NCI-H446 (cell line): ENCODE data around the gene SQSTM1.
"Not testable (repeated sequence)": the region's sequence is repeated elsewhere in the genome, so short reads cannot be mapped to it uniquely, and the experiment has no call there.

Source experiments
- DNase-seq, 2 experiments: peaks; one replicate each; lab custom pipeline; 2025; lab: John Stamatoyannopoulos, UW

The SQSTM1 gene

DNA sequence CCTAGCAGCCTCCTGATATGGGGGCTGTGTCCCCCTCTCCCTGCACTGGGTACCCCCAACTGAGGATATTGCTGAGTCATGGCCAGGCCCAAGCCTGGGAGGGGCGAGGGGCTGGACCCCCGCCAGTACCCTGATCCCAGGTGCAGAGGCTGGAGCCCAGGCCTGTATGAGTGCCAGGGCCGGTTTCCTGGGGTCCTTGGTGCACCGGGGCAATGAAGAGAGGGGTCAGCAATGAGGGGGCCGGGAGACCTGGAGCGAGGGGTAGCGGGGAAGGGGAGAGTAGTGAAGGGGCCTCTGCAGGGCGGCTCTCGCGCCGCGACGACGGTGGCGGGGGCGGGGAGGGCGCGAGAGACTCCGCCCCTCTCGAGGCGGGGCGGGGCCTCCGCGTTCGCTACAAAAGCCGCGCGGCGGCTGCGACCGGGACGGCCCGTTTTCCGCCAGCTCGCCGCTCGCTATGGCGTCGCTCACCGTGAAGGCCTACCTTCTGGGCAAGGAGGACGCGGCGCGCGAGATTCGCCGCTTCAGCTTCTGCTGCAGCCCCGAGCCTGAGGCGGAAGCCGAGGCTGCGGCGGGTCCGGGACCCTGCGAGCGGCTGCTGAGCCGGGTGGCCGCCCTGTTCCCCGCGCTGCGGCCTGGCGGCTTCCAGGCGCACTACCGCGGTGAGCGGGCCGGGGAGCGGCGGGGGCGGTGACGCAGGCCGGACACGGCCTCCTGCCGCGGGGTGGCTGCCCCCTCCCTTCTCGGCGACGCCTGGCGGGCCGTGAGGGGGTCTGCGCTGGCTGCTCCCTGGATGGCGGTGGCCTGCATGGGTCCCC lies at the start of gene SQSTM1:
Gene SQSTM1 (plus strand): TSS at position 423 of the 815 bp plus-strand sequence. CDS start 32 bp downstream, at position 455.
- DNase-seq, result peak in 1 of 2 experiments; percentile 86

DNA sequence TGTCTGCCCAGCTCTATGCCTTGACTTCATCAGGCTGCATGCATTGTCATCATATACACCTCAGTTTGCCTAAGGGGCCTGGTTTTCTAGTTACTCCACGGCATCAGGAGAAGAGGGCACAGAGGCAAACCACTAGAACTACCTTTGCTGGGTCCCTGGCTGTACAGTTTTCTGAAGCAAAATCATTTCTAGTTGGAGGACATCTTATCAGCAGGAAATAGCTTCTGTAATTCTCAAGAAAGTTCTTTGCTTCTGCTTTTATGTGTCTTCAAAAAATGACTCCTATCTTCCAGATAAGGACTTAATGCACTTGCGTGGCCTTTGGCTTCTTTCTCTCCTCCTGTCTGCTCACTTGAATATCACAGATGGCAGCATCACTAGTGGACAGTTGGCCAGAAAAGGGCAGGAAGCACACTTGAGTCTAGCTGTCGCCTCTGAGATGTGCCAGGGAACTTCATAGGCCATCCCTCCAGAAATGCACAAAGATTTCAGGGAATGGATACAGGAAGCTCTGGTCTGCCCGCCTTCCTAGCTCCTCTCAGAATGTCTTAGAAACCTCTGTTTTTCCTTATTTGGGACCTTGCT lies 49.3 kb upstream of the SQSTM1 start:
- DNase-seq, result no peak

DNA sequence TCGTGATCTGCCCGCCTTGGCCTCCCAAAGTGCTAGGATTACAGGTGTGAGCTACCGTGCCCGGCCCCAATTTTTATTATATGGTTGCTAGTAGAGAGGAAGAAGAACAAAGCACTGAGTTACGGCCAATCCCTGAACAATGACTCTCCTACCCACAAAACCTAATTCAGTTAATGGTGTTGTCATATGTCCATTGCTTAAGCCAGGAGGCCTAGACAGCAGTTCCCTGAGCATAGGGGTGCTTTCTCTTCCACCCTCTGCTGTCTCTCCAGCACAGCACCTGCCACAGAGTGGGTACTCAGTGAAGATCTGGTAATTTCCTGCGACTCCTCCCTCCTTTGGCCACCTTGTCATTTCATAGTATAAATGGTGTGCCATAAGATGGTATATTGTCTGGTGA lies 48.4 kb upstream of the SQSTM1 start:
- no peak for DNase-seq

DNA sequence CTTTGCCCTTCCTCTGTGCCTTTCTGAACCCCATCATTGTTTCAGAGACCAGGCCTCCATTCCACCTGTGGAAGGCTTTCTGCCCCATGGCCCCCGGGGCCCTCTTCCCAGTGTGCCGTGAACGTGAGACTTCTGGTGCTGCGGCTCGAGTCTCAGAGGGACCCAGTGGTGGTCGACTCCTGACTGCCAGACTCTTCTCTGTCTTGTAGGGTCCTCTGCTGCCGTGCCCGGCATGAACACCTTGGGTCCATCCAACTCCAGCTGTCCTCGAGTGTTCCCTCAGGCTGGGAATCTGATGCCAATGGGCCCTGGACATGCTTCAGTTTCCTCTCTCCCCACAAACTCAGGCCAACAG lies 47.0 kb upstream of the SQSTM1 start:
- no peak for DNase-seq

DNA sequence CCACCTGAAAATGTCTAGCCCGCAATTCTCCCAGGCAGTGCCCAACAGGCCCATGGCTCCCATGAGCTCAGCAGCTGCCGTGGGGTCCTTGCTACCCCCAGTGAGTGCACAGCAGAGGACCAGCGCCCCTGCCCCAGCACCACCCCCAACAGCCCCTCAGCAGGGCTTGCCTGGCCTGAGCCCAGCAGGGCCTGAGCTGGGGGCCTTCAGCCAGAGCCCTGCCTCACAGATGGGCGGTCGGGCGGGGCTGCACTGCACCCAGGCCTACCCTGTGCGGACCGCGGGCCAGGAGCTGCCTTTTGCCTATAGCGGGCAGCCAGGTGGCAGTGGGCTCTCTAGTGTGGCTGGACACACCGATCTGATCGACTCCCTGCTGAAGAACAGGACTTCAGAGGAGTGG lies 46.3 kb upstream of the SQSTM1 start:
- no peak for DNase-seq

DNA sequence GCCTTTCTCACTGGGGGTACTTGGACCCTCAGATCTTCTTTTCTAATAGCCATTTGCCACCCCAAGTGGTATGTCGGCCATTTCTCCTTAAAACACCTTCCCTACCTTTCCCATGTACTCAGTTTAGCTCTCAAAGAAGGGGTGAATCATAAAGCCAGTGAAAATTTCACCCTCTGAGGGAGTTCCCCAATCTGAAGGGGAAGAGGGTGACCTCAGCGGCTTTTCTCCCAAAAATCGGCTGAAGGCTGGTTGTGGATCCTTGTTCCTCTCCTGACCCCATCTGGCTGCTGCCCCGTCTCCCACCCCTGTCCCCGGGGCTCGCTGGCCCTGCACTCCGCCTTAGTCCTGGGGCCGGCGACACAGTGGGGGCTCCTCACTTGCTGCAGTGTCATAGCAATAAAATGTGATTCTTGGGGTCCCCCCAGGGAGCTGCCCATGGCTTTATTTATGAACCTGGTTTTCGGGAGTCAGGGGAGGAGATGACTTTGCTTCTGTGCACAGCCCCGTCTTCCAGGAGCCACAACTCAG lies 44.2 kb upstream of the SQSTM1 start:
- no peak for DNase-seq

DNA sequence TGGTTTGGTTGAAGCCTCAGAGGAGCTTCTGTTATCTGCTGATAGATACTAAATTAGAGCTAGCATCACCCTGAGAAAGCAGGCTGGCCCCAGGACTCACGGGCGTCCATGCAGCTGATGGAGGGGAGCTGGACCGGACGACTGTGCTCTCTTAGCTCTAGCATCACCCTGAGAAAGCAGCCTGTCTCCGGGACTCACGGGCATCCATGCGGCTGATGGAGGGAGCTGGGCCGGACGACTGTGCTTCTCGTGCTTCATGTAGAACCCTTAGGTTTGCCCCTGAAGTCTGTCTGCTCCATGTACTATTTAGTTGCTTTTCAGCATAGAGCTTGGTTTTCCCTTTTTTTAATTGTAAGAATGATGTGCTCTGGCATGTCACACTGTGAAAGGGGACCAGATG lies 43.2 kb upstream of the SQSTM1 start:
- DNase-seq, result no peak

DNA sequence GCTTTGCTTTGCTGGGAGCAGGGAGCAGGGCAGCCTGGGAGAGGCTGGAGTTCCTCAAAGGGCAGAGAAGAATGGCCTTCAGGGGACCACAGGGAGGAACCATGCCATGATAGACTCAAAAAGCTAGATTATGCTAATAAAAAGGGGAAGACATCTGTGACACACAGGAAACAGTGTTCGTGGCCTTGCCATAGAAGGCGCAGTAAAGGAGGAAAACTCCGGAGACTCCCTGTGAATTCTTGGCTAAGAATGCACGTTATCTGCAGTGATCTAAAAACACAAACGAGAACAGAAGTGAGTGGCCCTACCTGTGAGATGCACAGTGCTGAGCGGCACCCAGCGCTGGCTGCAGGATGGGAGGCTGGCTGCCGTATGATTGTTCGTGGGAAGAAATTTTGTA lies 42.8 kb upstream of the SQSTM1 start:
- DNase-seq, result no peak

DNA sequence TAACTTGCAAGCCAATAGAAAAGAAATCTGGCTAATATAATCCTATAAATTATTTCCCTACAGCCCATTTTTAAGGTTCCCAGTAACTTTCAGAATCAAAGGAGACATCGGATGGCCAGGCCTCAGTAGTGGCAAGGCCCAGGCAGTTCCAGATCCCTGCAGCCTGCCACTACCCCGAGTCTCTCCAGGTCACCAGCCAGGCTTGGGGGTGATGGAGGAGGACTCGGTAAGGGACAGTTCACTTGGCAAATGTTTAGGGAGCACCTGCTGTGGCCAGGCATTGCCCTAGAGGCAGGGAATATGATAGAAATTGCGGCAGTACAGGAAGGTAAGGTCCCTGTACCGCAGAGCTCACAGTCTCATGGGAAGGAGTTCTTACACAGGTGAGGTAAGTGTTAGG lies 42.1 kb upstream of the SQSTM1 start:
- DNase-seq, result no peak

DNA sequence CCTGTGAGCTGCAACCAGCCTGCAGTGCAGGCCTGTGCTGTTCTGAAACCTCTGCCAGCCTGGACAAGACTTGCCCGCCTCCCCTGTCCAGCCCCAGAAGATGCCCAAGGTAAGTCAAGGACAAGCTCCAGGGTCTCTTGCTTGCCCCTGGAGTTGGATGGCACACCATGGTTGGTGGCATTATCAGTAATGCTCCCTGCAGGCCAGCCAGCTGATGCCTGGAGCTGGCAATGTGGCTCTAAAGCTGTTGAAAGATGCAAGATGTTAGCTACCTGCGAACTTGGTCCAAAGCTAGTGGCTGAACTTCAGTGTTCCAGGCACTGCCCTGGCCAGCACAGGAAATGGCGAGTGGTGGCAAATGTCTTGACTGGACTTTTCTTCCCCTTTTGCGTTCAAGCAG lies 40.9 kb upstream of the SQSTM1 start:
- DNase-seq, result no peak

DNA sequence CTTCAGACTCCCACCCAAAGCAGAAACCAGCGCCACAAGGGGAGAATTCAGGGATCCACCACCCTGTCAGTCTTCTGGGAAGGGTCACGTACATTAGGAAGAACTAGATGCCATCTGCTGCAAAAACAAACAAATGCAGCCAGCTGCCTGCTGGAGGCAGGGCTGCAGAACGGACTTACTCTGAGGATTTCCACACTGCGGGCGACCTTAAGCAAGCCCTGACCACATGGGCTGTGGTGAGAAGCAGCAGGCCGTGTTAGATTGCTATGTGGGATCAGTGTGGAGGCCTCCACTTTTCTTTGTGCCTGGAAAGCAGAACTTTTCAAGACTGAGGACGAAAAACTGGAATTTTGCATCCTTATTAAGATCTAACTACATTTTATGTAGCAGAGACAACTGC lies 40.3 kb upstream of the SQSTM1 start:
- no peak for DNase-seq

DNA sequence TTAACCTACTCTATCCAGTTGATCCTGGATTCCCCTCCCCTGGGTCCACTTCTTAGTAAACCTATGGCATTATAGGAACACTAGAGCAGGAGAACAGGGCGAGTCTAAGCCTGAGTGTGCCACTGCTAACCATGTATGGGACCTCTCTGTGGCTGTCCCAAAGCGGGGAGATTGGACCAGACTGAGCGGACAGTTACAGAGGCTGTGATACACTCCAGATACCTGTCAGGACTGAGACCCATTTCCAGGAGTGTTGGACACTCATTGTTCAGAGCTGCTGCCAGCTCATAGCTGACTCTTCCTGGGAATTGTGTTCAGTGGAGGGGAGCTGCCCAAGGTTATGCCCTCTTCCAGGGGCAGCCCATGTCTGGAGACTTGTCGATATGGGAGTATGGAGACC lies 38.9 kb upstream of the SQSTM1 start:
- DNase-seq, result no peak

DNA sequence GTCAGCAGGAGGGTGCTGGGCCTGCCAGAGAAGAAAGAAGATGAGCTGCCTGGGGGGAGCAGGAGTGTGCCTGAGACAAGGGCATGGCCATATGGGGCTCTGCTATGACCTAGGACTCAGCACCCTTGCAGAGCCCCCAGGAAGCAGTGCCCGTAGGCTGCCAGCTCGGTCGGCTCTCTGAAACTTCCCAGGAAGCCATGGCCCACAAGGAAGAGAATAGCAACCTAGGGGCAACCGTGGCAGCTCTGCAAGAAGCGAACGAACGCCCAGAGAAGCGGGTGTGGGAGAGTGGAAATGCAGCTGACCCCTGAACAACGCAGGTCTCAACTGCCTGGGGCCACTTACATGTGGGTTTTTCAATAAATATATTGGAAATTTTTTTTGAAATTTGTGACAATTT lies 37.6 kb upstream of the SQSTM1 start:
- no peak for DNase-seq

DNA sequence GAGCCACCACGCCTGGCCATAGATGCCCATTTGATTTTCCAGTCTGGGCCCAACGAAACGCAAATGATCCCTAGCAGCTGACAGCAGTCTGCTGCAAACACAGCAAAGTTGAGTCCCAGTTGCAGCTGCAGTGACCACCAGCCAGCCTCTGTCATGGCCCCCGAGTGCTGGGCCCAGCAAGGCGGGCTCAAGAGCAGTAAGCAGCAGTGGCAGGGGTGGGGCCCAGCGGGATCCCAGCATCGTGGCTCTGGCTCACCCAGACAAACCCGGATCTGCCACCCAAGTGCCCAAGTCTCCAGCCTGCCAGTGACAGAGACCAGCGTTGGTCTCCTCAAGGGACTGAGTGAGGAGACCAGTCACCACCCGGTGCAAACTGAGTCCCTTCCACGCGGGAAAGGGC lies 33.8 kb upstream of the SQSTM1 start:
- no peak for DNase-seq

DNA sequence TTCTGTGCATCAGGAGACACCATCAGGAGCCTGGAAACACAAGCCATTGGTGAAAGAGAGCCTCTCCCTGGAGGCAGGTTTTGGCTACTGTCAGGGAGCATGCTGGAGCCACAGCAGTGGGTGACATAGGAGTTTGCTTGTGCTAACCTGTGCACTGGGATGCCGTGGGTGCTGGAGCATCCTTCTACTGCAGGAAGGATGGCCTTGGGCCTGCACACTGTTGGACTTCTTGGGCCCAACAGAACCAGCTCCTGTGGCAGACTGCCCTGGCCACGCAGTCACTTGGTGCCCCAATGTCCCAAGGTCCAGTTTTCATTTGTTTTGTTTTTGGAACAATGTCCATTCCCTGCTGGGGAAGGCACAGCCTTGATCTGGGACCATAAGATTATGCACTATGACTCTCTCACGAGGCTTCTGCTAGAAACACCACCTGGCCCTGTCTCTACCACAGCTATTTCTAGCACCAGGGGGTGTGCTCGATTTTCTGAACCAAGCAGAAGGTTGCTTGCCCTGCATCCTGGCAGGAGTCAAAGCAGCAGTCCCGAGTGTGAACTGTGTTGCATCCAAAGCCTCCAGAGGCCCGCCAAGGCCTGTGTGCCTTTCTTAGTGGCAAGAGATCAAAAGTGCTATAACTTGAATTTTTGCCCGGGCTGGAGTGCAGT lies 32.4 kb upstream of the SQSTM1 start:
- no peak for DNase-seq

DNA sequence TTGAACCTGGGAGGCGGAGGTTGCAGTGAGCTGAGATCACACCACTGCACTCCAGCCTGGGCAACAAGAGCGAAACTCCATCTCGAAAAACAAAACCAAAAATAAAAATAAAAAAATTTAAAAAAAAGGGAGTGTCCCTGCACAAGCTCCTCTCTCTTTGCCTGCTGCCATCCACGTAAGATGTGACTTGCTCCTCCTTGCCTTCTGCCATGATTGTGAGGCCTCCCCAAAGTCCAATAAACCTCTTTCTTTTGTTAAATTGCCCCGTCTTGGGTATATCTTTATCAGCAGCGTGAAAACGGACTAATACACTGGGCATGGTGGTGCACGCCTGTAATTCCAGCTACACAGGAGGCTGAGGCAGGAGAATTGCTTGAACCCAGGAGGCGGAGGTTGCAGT lies 31.4 kb upstream of the SQSTM1 start:
- not testable (repeated sequence) for DNase-seq

DNA sequence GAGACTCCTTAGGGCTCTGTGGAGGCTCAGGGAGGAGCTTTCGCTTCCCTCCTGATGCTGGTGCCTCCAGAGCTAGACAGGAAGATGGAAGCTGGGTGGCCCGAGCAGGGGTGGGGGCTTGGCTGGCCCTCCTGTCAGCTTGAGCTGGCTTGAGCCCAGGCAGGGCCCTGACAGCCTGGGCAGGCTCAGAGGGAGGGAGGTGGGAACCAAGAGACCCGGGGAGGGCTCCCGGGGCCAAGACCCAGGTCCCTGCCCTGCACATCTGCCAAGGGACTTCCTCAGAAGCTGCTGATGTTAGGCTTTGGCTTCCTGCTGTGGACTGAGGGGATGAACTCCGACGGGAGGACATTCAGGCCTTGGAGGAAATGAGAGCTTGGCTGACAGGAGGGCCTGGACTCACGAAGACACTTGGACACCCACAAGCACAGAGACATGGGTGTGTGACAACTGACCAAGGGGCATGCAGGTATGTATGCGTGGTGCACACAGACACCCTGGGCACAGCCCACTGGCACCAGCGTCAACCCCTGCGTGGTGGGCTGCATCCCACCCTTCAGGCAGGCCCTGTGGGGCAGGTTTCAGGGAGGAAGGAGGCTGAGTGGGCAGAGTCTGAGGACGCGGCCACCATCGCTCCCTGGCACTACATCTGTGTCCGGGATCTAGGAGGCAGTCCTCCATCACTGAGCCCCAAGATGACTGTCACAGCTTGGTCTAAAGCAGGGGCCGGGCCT lies 28.7 kb upstream of the SQSTM1 start:
- no peak for DNase-seq

DNA sequence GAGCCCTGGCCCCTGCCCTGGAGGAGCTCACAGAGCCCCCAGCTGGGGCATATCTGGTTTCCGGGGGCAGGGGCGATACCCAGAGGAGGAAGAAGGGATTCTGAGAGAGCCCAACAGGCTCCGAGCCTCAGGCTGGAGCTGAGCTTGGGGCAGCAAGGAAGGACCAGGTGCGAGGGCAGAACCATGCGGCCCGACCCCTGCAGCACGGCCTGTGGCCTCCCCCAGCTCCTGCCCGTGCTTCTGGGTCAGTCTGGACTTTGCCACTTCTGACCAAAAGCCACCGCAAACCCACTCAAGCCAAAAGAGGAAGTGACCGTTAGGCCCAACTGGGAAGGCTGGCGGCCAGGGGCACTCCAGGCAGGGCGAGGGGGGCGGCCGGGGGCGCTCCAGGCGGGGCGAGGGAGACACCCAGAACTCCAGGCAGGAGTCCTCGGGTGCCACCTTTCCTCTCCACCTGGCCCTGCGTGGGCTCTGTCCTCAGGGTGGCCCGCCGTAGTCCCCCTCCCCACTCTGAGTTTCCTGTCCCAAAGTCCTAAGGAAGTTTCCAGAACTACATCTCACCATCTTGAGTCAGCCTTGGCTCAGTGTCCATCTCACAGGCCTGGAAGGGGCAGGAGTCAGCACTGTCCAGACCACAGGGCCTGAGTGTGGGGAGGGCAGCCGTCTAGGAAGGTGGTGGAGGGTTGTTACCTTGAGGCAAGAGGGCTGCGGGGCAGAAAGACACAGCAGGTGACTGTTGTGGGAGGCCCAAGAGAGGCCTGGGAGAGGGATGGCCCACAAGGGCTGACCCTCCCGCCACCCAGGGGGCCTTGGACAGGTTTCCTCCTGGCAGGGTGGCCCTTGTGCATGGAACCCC lies 27.9 kb upstream of the SQSTM1 start:
- no peak for DNase-seq

DNA sequence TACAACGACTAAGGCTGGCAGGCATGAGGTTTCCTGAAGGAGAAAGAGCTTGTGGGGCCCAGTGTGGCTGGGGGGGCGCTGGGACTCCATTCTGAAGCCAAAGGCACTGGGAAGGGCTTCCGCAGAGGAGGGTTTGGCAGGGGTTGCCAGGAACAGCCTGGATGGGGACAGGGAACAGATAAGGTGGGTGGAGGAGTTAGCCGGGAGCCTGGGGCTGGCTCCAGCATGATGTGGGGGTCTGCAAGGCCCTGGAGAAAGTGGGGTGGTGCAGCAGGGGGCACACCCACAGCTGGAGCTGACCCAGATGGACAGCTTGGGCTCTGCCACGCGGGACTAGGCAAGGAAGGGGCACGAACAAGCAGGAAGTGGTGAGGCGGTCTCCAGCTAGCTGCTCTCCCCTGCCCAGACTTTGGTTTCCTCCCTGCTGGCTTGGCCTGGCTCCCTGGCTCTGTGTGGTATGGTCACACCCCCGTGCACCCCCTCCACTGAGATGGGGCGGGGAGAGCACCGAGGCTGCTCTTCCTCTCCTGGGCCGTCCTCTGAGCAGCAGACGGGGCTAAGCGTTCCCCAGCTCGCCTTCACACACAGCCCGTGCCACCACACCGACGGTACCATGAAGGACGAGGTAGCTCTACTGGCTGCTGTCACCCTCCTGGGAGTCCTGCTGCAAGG lies 27.1 kb upstream of the SQSTM1 start, which contains the start of gene LTC4S:
Gene LTC4S (plus strand): TSS at position 519 of the 672 bp plus-strand sequence. CDS start 95 bp downstream, at position 614.
- peak in 1 of 2 experiments; percentile 31 for DNase-seq

DNA sequence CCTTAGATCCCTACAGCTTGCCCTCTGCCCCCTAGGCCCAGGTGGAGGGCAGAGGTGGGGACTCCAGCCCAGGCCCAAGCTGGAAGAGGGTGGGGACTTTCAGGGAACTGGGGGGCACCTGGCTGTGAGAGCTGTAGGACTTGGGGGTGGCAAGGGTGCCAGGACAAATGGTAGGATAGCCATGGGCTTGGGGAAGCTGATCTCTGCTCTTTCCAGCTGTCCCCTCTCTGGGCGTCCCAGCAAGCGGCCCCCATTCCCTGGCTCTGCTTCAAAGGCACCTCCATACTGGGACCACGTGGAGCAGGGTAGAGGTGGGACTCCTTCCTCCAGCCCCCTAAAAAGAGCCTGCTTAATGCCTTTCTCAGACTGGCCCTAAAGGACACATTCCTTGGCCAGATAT lies 26.5 kb upstream of the SQSTM1 start:
- no peak for DNase-seq

DNA sequence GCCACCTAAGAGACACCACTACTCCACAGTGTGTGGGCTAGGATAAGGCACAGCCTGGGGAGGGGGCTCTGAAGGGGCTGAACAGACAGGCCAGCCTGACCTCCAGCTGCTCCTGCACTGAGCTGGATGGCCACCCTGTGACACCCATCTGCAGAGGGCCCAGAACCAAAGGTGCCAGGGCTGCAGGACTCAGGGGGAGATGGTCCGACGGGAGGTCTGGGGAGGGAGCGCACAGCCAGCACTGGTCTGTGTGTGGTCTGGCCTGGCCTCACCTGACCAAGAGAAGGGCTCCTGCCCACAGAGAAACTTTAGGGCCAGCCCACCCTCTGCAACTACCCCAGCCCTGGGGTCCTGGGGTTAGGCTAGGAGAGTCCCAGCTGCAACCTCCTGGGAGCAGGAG lies 26.1 kb upstream of the SQSTM1 start:
- DNase-seq, result no peak
